ENCODE data around the gene FAM83F.

The FAM83F gene

GRCh38 chr22:40007853-40008710 is 13.3 kb downstream of the FAM83F start:
- TF ChIP-seq, protein P1, sequence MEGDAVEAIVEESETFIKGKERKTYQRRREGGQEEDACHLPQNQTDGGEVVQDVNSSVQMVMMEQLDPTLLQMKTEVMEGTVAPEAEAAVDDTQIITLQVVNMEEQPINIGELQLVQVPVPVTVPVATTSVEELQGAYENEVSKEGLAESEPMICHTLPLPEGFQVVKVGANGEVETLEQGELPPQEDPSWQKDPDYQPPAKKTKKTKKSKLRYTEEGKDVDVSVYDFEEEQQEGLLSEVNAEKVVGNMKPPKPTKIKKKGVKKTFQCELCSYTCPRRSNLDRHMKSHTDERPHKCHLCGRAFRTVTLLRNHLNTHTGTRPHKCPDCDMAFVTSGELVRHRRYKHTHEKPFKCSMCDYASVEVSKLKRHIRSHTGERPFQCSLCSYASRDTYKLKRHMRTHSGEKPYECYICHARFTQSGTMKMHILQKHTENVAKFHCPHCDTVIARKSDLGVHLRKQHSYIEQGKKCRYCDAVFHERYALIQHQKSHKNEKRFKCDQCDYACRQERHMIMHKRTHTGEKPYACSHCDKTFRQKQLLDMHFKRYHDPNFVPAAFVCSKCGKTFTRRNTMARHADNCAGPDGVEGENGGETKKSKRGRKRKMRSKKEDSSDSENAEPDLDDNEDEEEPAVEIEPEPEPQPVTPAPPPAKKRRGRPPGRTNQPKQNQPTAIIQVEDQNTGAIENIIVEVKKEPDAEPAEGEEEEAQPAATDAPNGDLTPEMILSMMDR (IDR thresholded peaks at IDR 0.05; ENCODE audit: poor library complexity, severe bottlenecking) = no peak
- H3K4me1 ChIP-seq (ENCODE audit: insufficient read depth, poor library complexity, severe bottlenecking) = peaks cover 27% of the 10 kb centered on the region
- no peak for DNase-seq (ENCODE audit: low spot score)
- ATAC-seq (ENCODE audit: low read depth) = no peak
- no peaks in the 10 kb centered on the region for H3K9me3 ChIP-seq (ENCODE audit: severe bottlenecking)
- no peaks in the 10 kb centered on the region for H3K27me3 ChIP-seq (ENCODE audit: insufficient read depth, poor library complexity, severe bottlenecking)
- H3K36me3 ChIP-seq (ENCODE audit: low read depth) = no peaks in the 10 kb centered on the region
- H3K27ac ChIP-seq (ENCODE audit: poor library complexity, severe bottlenecking) = no peak overlapping the region
- H3K4me3 ChIP-seq (ENCODE audit: severe bottlenecking) = no peak overlapping the region

DNA sequence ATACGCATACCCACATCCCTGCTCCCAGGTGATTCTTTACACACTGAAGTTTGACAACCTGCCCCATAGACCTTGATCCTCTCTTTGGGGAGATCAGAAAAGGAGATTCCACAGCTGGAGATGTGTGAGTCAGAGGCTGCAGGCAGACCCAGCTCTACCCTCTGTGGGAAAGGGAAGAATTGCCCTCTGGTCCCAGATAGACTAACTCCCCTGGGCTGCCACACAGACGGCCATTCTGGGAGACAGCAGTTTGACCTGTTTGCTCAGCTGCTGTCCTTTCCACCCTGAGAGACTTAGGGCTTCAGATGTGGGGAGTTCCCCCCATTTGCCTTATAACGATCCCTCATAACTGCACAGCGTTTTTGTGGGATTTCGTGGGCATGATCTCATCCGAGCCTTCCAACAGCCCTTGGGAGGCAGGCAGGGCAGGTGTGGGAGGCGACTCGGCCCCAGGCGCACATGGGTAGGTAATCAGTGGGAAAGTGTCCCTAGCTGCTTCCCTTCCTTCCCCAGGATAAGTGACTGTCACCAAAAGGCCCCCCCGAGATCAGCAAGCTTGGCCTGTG is 14.1 kb downstream of the FAM83F start:
- H3K9me3 ChIP-seq (ENCODE audit: severe bottlenecking) = no peaks in the 10 kb centered on the region
- H3K4me1 ChIP-seq (ENCODE audit: insufficient read depth, poor library complexity, severe bottlenecking) = peaks cover 31% of the 10 kb centered on the region
- TF ChIP-seq, protein P1 (IDR thresholded peaks at IDR 0.05; ENCODE audit: poor library complexity, severe bottlenecking) = no peak
- H3K4me3 ChIP-seq (ENCODE audit: severe bottlenecking) = no peak overlapping the region
- H3K27me3 ChIP-seq (ENCODE audit: insufficient read depth, poor library complexity, severe bottlenecking) = no peaks in the 10 kb centered on the region
- no peaks in the 10 kb centered on the region for H3K36me3 ChIP-seq (ENCODE audit: low read depth)
- no peak for DNase-seq (ENCODE audit: low spot score)
- peak; percentile 57; the same call in 1 of the 3 replicates for ATAC-seq (ENCODE audit: low read depth)
- no peak overlapping the region for H3K27ac ChIP-seq (ENCODE audit: poor library complexity, severe bottlenecking)

- Histone ChIP-seq H3K27me3 (ENCODE audit: insufficient read depth, poor library complexity, severe bottlenecking) (no peaks in the 10 kb centered on the region), H3K4me1 (ENCODE audit: insufficient read depth, poor library complexity, severe bottlenecking) (peaks cover 35% of the 10 kb centered on the region), H3K4me3 (ENCODE audit: severe bottlenecking) (no peak overlapping the region), H3K27ac (ENCODE audit: poor library complexity, severe bottlenecking) (no peak overlapping the region), H3K9me3 (ENCODE audit: severe bottlenecking) (no peaks in the 10 kb centered on the region), H3K36me3 (ENCODE audit: low read depth) (no peaks in the 10 kb centered on the region)
- DNase-seq (ENCODE audit: low spot score) = no peak
- TF ChIP-seq, protein P1 (IDR thresholded peaks at IDR 0.05; ENCODE audit: poor library complexity, severe bottlenecking) = no peak
- peak; percentile 26; the same call in 1 of the 3 replicates for ATAC-seq (ENCODE audit: low read depth)
Measured at GRCh38 chr22:40009292-40009774, 14.6 kb downstream of the FAM83F start.

DNA sequence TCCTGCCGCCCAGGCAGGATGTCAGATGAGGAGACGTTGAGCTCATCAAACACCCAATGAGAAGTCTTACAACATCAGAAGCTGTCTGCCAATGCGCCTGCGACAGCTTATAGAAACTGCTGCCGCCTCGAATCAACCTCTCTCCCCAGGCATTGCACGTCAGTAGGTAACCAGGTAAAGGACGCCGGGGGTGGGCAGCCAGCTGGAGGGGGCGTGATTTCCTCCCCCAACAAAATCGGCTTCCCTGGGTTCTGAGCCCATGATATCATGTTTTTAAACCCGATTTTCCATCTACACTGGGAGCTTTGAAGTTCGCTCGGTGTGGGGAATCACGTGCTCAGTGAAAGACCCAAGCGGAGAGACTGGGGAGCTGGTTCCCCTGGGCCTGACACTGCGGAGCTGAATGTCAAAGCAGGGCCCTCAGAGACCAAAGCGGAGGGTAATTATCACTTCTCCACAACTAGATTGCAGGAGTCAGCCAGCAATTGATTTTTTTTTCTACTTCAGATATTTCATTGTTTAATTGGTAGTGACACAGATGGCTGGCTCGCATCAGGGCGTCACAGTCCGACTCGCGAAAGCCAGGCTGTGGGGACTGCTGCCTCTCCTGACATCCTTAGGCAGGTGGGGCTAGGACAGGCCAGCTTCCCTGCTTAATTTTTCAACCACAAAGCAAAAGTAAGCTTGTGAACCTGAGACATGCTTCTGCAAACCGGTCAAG is 15.4 kb downstream of the FAM83F start:
- H3K4me3 ChIP-seq (ENCODE audit: severe bottlenecking) = no peak overlapping the region
- peaks cover 37% of the 10 kb centered on the region for H3K4me1 ChIP-seq (ENCODE audit: insufficient read depth, poor library complexity, severe bottlenecking)

More for the DNA sequence above, 15.4 kb downstream of the FAM83F start:
- no peaks in the 10 kb centered on the region for H3K9me3 ChIP-seq (ENCODE audit: severe bottlenecking)
- TF ChIP-seq, protein P1 (IDR thresholded peaks at IDR 0.05; ENCODE audit: poor library complexity, severe bottlenecking) = no peak
- no peak for ATAC-seq (ENCODE audit: low read depth)
- no peak for DNase-seq (ENCODE audit: low spot score)
- H3K36me3 ChIP-seq (ENCODE audit: low read depth) = no peaks in the 10 kb centered on the region
- H3K27me3 ChIP-seq (ENCODE audit: insufficient read depth, poor library complexity, severe bottlenecking) = no peaks in the 10 kb centered on the region
- no peak overlapping the region for H3K27ac ChIP-seq (ENCODE audit: poor library complexity, severe bottlenecking)
